ENCODE data around the gene SLFN5. TPM values are rescaled to one million over a fixed set of nuclear protein-coding genes. Genes with fewer than 3 reads are reported as not detected.
"Not testable (repeated sequence)": the region's sequence is repeated elsewhere in the genome, so short reads cannot be mapped to it uniquely, and the experiment has no call there.

SLFN5 gene
- total and polyA plus RNA-seq, 2 of the 4 experiments (the other 2 are of a cell fraction): 13.0 to 48.9 TPM

DNA sequence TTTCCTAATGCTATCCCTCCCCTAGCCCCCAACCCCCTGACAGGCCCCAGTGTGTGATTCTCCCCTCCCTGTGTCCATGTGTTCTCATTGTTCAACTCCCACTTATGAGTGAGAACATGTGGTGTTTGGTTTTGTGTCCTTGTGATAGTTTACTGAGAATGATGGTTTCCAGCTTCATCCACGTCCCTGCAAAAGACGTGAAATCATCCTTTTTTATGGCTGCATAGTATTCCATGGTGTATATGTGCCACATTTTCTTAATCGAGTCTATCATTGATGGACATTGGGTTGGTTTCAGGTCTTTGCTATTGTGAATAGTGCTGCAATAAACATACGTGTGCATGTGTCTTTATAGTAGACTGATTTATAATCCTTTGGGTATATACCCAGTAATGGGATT lies 8.6 kb upstream of the SLFN5 start:
- CTCF ChIA-PET; POLR2A ChIA-PET (ENCODE audit: unreplicated experiment): not testable (repeated sequence)
- WGBS, 2 experiments (ENCODE audit: extremely low coverage in 2 of 2, insufficient read length in 1 of 2): 46% methylated on average over 2 of the region's 4 CpGs; no CpG with 5 or more reads in 1 of the 2 experiments

More for the DNA sequence above, 8.6 kb upstream of the SLFN5 start:
- H3K27ac ChIP-seq (ENCODE audit: insufficient read depth, low read length); H2BK20ac ChIP-seq (ENCODE audit: low read depth, low read length); H3K56ac ChIP-seq (ENCODE audit: extremely low read depth, insufficient read depth, low read length); H2AK5ac ChIP-seq (ENCODE audit: low read depth, low read length); H3K23ac ChIP-seq (ENCODE audit: low read depth, low read length); H3K27me3 ChIP-seq (ENCODE audit: control insufficient read depth, insufficient read depth, low read length); dilution Hi-C loops (cut with HindIII; ENCODE audit: low sequenced_read_pairs, unreplicated experiment); H2BK5ac ChIP-seq (ENCODE audit: low read depth, low read length, poor library complexity, severe bottlenecking); intact Hi-C loops (cut with micrococcal nuclease); BruUV-seq (replicated peaks); ATAC-seq (ENCODE audit: low read depth); H2AFZ ChIP-seq (replicated peaks; ENCODE audit: low read length, poor library complexity); H3K18ac ChIP-seq (ENCODE audit: low read depth, low read length); H3K9ac ChIP-seq (ENCODE audit: low read depth, low read length); H3K4ac ChIP-seq (ENCODE audit: low read depth, low read length); H2BK15ac ChIP-seq (ENCODE audit: low read depth, low read length); H4K20me1 ChIP-seq (ENCODE audit: insufficient read depth, low read length); H4K8ac ChIP-seq (ENCODE audit: low read depth in 2 of 2, low read length in 2 of 2); H3K4me2 ChIP-seq (ENCODE audit: low read depth, low read length); in situ Hi-C loops (cut with MboI; ENCODE audit: low sequenced_read_pairs); H3K9me1 ChIP-seq (ENCODE audit: insufficient read depth, low read length); H4K5ac ChIP-seq (ENCODE audit: low read depth, low read length); H3K36me3 ChIP-seq (ENCODE audit: control insufficient read depth, insufficient read depth, low read length); H3K4me3 ChIP-seq (ENCODE audit: insufficient read depth, low read depth, low read length); DNase-seq; H2BK120ac ChIP-seq (ENCODE audit: low read depth, low read length); H3K9me3 ChIP-seq (ENCODE audit: control insufficient read depth, insufficient read depth, low read length); H3K4me1 ChIP-seq (ENCODE audit: control insufficient read depth, insufficient read depth, low read length); H3K14ac ChIP-seq (replicated peaks; ENCODE audit: low read depth, low read length); H2AK9ac ChIP-seq (replicated peaks; ENCODE audit: low read depth, low read length, poor library complexity); H4K91ac ChIP-seq (ENCODE audit: insufficient read depth, low read depth, low read length); H3K79me1 ChIP-seq (ENCODE audit: low read depth in 1 of 2, low read length in 2 of 2): not testable (repeated sequence)
